CD14-positive monocyte (primary cell): ENCODE measurements around the gene MAMDC2. TPM values are rescaled to one million over a fixed set of nuclear protein-coding genes. Genes with fewer than 3 reads are reported as not detected.

Source experiments
- DNase-seq, 3 donors: peaks; one replicate each; pipeline ENCODE4 v3.0.0-alpha.2; 2011 to 2022
- H2AFZ ChIP-seq: 2 replicates; pipeline ENCODE4 v1.6.0; 2012; ENCODE audit warnings: mild to moderate bottlenecking, low read depth, low read length, inconsistent platforms; ENCODE audit not compliant: insufficient read depth, poor library complexity, severe bottlenecking
- H3K27ac ChIP-seq, 2 donors: 1 replicate in 1 of 2; 2 replicates in 1 of 2; pipeline ENCODE4 v1.5.1; 2012 to 2013; ENCODE audit warnings: low read length in 2 of 2, control low read depth in 1 of 2, inconsistent platforms in 1 of 2, low read depth in 1 of 2, mild to moderate bottlenecking in 1 of 2
- H3K27me3 ChIP-seq, 2 donors: one replicate each; pipeline versions ENCODE4 v1.6.0 to v1.6.1; 2011 to 2013; ENCODE audit warnings: low read length in 2 of 2; ENCODE audit not compliant: control insufficient read depth in 2 of 2, insufficient read depth in 2 of 2
- H3K36me3 ChIP-seq, 2 donors: replicated peaks in 1 of 2; 1 replicate in 1 of 2; 2 replicates in 1 of 2; pipeline versions ENCODE4 v1.5.1 to v1.6.1; 2012 to 2013; ENCODE audit warnings: low read length in 2 of 2, control low read depth in 1 of 2, inconsistent platforms in 1 of 2, mild to moderate bottlenecking in 1 of 2; ENCODE audit not compliant: insufficient read depth in 2 of 2, control insufficient read depth in 1 of 2
- H3K4me1 ChIP-seq, 2 donors: 1 replicate in 1 of 2; 2 replicates in 1 of 2; pipeline versions ENCODE4 v1.5.1 to v1.6.1; 2012 to 2013; ENCODE audit warnings: low read length in 2 of 2, control low read depth in 1 of 2, inconsistent platforms in 1 of 2, mild to moderate bottlenecking in 1 of 2, moderate library complexity in 1 of 2; ENCODE audit not compliant: insufficient read depth in 2 of 2, control insufficient read depth in 1 of 2
- H3K4me2 ChIP-seq: replicated peaks from 2 replicates; pipeline ENCODE3; 2012; ENCODE audit warnings: low read length, moderate library complexity, mild to moderate bottlenecking; ENCODE audit not compliant: poor library complexity, severe bottlenecking; ENCODE audit errors: extremely low read depth
- H3K4me3 ChIP-seq, 3 experiments: fragments of 200-600 bp in 1 of 3; sonication (generic) in 1 of 3; replicated peaks in 1 of 3; 1 replicate in 2 of 3; 2 replicates in 1 of 3; pipeline ENCODE4 v1.5.1; 2011 to 2013; ENCODE audit warnings: low read length in 3 of 3, mild to moderate bottlenecking in 3 of 3, control low read depth in 2 of 3, low read depth in 2 of 3, inconsistent platforms in 1 of 3, moderate library complexity in 1 of 3
- H3K79me2 ChIP-seq: 2 replicates; pipeline ENCODE4 v1.6.0; 2012; ENCODE audit warnings: mild to moderate bottlenecking, control low read depth, inconsistent platforms, low read length, moderate library complexity; ENCODE audit not compliant: insufficient read depth
- H3K9ac ChIP-seq: 2 replicates; pipeline ENCODE4 v1.6.0; 2017; ENCODE audit warnings: low read length, mild to moderate bottlenecking; ENCODE audit not compliant: insufficient read depth, poor library complexity, severe bottlenecking
- H3K9me3 ChIP-seq, 2 donors: replicated peaks in 1 of 2; 1 replicate in 1 of 2; 2 replicates in 1 of 2; pipeline versions ENCODE4 v1.5.1 to v1.6.1; 2012 to 2013; ENCODE audit warnings: low read length in 2 of 2, control low read depth in 1 of 2; ENCODE audit not compliant: control insufficient read depth in 1 of 2, insufficient read depth in 1 of 2
- H4K20me1 ChIP-seq: 2 replicates; pipeline ENCODE4 v1.6.0; 2012; ENCODE audit warnings: mild to moderate bottlenecking, low read length, control low read depth, moderate library complexity; ENCODE audit not compliant: insufficient read depth
- H3K27ac Mint-ChIP-seq, 7 donors: one replicate each; pipeline ENCODE4 v1.8.0; 2020; ENCODE audit warnings: mild to moderate bottlenecking in 7 of 7, mixed read lengths in 7 of 7, moderate library complexity in 6 of 7, inconsistent platforms in 2 of 7
- H3K27me3 Mint-ChIP-seq, 3 donors: one replicate each; pipeline ENCODE4 v1.8.0; 2021 to 2022; ENCODE audit warnings: low read depth in 3 of 3, mild to moderate bottlenecking in 3 of 3, mixed read lengths in 3 of 3, moderate library complexity in 3 of 3, inconsistent platforms in 1 of 3
- H3K36me3 Mint-ChIP-seq, 2 donors: one replicate each; pipeline ENCODE4 v1.8.0; 2020; ENCODE audit warnings: mixed read lengths in 2 of 2, inconsistent platforms in 1 of 2, mild to moderate bottlenecking in 1 of 2
- H3K4me1 Mint-ChIP-seq: one replicate; pipeline ENCODE4 v1.8.0; 2020; ENCODE audit warnings: mild to moderate bottlenecking, mixed read lengths
- H3K4me3 Mint-ChIP-seq, 2 donors: one replicate each; pipeline ENCODE4 v1.8.0; 2020; ENCODE audit warnings: mild to moderate bottlenecking in 2 of 2, mixed read lengths in 2 of 2, moderate library complexity in 1 of 2
- H3K9me3 Mint-ChIP-seq, 7 donors: one replicate each; pipeline ENCODE4 v1.8.0; 2020 to 2022; ENCODE audit warnings: mixed read lengths in 7 of 7, mild to moderate bottlenecking in 6 of 7, moderate library complexity in 6 of 7, inconsistent platforms in 2 of 7
- CTCF ChIP-seq: fragments of 200-600 bp; IDR thresholded peaks from one replicate; pipeline ENCODE4 v1.8.0; 2022; ENCODE audit warnings: antibody characterized with exemption, mild to moderate bottlenecking
- WGBS: methylation state at CpG from one replicate; pipeline ENCODE4 v1.1.5; 2013; ENCODE audit warnings: missing lambda C conversion rate; ENCODE audit not compliant: insufficient coverage; 5-methylcytosine and 5-hydroxymethylcytosine counted together
- intact Hi-C, 2 donors: fragments of 100-400 bp; cut with micrococcal nuclease; formaldehyde crosslinking; loops; one replicate each; pipeline versions ENCODE4 v1.15.0 to v1.15.1; 2023
- polyA plus RNA-seq, 3 donors: library from polyadenylated mRNA; depleted of rRNA in 1 of 3; unstranded in 2 of 3; stranded (reverse) in 1 of 3; fragments of 300-500 nt in 2 of 3; fragments of >200 nt in 1 of 3; fragmentation: Illumina TruSeq in 2 of 3; gene quantifications; 1 replicate in 2 of 3; 2 replicates in 1 of 3; pipeline ENCODE4 v1.2.3, GENCODE V29; 2012 to 2021

Gene MAMDC2
- polyA plus RNA-seq, 3 donors = 0.05 to 0.09 TPM; not detected in 1

- Mint-ChIP-seq H3K27me3 (peaks cover 0 to 2% (median 2%) of the 10 kb centered on the region in 3 donors), H3K27ac (no peak overlapping the region), H3K4me3 (no peak overlapping the region), H3K9me3 (no peaks in the 10 kb centered on the region), H3K36me3 (no peaks in the 10 kb centered on the region), H3K4me1 (no peaks in the 10 kb centered on the region)
- H3K27ac ChIP-seq = no peak overlapping the region
- DNase-seq = no peak
- no peaks in the 10 kb centered on the region for H3K4me1 ChIP-seq
- intact Hi-C loops = no loop called here
- no peak for TF ChIP-seq CTCF
- no peak overlapping the region for H3K9ac ChIP-seq
- H3K4me3 ChIP-seq = no peak overlapping the region
- no peak overlapping the region for H3K4me2 ChIP-seq
- H3K79me2 ChIP-seq = no peaks in the 10 kb centered on the region
- 100% methylated on average over 1 of the region's 2 CpGs for WGBS
- no peaks in the 10 kb centered on the region for H3K9me3 ChIP-seq
- H3K36me3 ChIP-seq = no peaks in the 10 kb centered on the region
- H3K27me3 ChIP-seq = no peaks in the 10 kb centered on the region
- no peak overlapping the region for H2AFZ ChIP-seq
- H4K20me1 ChIP-seq = no peaks in the 10 kb centered on the region
Measured at GRCh38 chr9:70119786-70120185, 76.1 kb downstream of the MAMDC2 start.

GRCh38 chr9:70120834-70121510 is 77.3 kb downstream of the MAMDC2 start:
- Histone ChIP-seq H3K27me3 (no peaks in the 10 kb centered on the region), H3K36me3 (no peaks in the 10 kb centered on the region), H4K20me1 (no peaks in the 10 kb centered on the region), H3K9ac (no peak overlapping the region), H3K4me3 (no peak overlapping the region), H3K4me2 (no peak overlapping the region), H2AFZ (no peak overlapping the region), H3K27ac (no peak overlapping the region), H3K9me3 (no peaks in the 10 kb centered on the region), H3K79me2 (no peaks in the 10 kb centered on the region), H3K4me1 (no peaks in the 10 kb centered on the region)
- Mint-ChIP-seq H3K27ac (no peak overlapping the region), H3K36me3 (no peaks in the 10 kb centered on the region), H3K9me3 (no peaks in the 10 kb centered on the region), H3K4me3 (no peak overlapping the region), H3K27me3 (peaks cover 0 to under 1% (median 0%) of the 10 kb centered on the region in 3 donors), H3K4me1 (no peaks in the 10 kb centered on the region)
- WGBS = 91% methylated on average over 5 of the region's 5 CpGs
- intact Hi-C loops = no loop called here
- DNase-seq = no peak
- no peak for TF ChIP-seq CTCF
